Neuronal stem cell (in vitro differentiated cells): Measurements from ENCODE around the gene PCDHB4.
"Not testable (repeated sequence)": the region's sequence is repeated elsewhere in the genome, so short reads cannot be mapped to it uniquely, and the experiment has no call there.

Source experiments
- DNase-seq: peaks from one replicate; pipeline ENCODE4 v3.0.0-alpha.2; 2013; ENCODE audit warnings: low spot score
- H2AFZ ChIP-seq: one replicate; pipeline ENCODE4 v1.6.1; 2013; ENCODE audit warnings: mild to moderate bottlenecking, low read length, inconsistent platforms
- H2AK5ac ChIP-seq: 2 replicates; pipeline ENCODE4 v1.6.1; 2013; ENCODE audit warnings: low read depth, mild to moderate bottlenecking, inconsistent platforms, low read length, moderate library complexity, mixed read lengths
- H2BK120ac ChIP-seq: 2 replicates; pipeline ENCODE4 v1.6.1; 2013; ENCODE audit warnings: low read depth, mild to moderate bottlenecking, inconsistent platforms, low read length, moderate library complexity, mixed read lengths
- H2BK12ac ChIP-seq: one replicate; pipeline ENCODE4 v1.6.1; 2013; ENCODE audit warnings: low read length, inconsistent platforms
- H2BK15ac ChIP-seq: 2 replicates; pipeline ENCODE4 v1.6.1; 2013; ENCODE audit warnings: mild to moderate bottlenecking, low read length, inconsistent platforms, mixed read lengths
- H2BK5ac ChIP-seq: one replicate; pipeline ENCODE4 v1.6.1; 2013; ENCODE audit warnings: inconsistent platforms, mild to moderate bottlenecking, low read length, moderate library complexity
- H3K14ac ChIP-seq: one replicate; pipeline ENCODE4 v1.6.1; 2013; ENCODE audit warnings: low read length, inconsistent platforms
- H3K18ac ChIP-seq: 2 replicates; pipeline ENCODE4 v1.6.1; 2013; ENCODE audit warnings: low read length, inconsistent platforms
- H3K23ac ChIP-seq: 2 replicates; pipeline ENCODE4 v1.6.1; 2013; ENCODE audit warnings: low read depth, mild to moderate bottlenecking, mixed read lengths, low read length, inconsistent platforms; ENCODE audit not compliant: poor library complexity
- H3K27ac ChIP-seq: replicated peaks from 3 replicates; pipeline ENCODE4 v1.5.1; 2013; ENCODE audit warnings: low read length, inconsistent platforms
- H3K27me3 ChIP-seq, 3 experiments: 2 replicates each; pipeline ENCODE4 v1.6.1; 2013; ENCODE audit warnings: low read length in 3 of 3, mild to moderate bottlenecking in 2 of 3, inconsistent platforms in 1 of 3, low read depth in 1 of 3, mixed read lengths in 1 of 3, moderate library complexity in 1 of 3; ENCODE audit not compliant: control insufficient read depth in 3 of 3, insufficient read depth in 3 of 3
- H3K36me3 ChIP-seq, 2 donors: replicated peaks in 1 of 2; 2 replicates each; pipeline ENCODE4 v1.6.1; 2013; ENCODE audit warnings: low read length in 2 of 2; ENCODE audit not compliant: control insufficient read depth in 2 of 2, insufficient read depth in 2 of 2
- H3K4ac ChIP-seq: 2 replicates; pipeline ENCODE4 v1.6.1; 2013; ENCODE audit warnings: inconsistent platforms, mild to moderate bottlenecking, low read length, moderate library complexity
- H3K4me1 ChIP-seq, 2 donors: 1 replicate in 1 of 2; 2 replicates in 1 of 2; pipeline ENCODE4 v1.6.1; 2013; ENCODE audit warnings: low read length in 2 of 2, low read depth in 1 of 2; ENCODE audit not compliant: control insufficient read depth in 2 of 2, insufficient read depth in 1 of 2
- H3K4me2 ChIP-seq: one replicate; pipeline ENCODE4 v1.6.1; 2013; ENCODE audit warnings: mild to moderate bottlenecking, low read length, inconsistent platforms; ENCODE audit not compliant: insufficient read depth, poor library complexity, severe bottlenecking
- H3K4me3 ChIP-seq, 2 donors: 2 replicates each; pipeline ENCODE4 v1.5.1; 2013; ENCODE audit warnings: low read length in 2 of 2, mild to moderate bottlenecking in 2 of 2, inconsistent platforms in 1 of 2, moderate library complexity in 1 of 2
- H3K79me1 ChIP-seq: one replicate; pipeline ENCODE4 v1.6.1; 2013; ENCODE audit warnings: low read depth, mild to moderate bottlenecking, inconsistent platforms, low read length, moderate library complexity
- H3K9ac ChIP-seq: one replicate; pipeline ENCODE4 v1.6.1; 2013; ENCODE audit warnings: mild to moderate bottlenecking, low read depth, low read length, inconsistent platforms; ENCODE audit not compliant: poor library complexity
- H3K9me3 ChIP-seq, 2 donors: replicated peaks in 1 of 2; 2 replicates each; pipeline versions ENCODE3 to v1.6.1; 2013; ENCODE audit warnings: low read length in 2 of 2, mild to moderate bottlenecking in 2 of 2, inconsistent platforms in 1 of 2, low read depth in 1 of 2, mixed read lengths in 1 of 2, moderate library complexity in 1 of 2; ENCODE audit not compliant: control insufficient read depth in 2 of 2, insufficient read depth in 1 of 2
- H4K8ac ChIP-seq: one replicate; pipeline ENCODE4 v1.6.1; 2013; ENCODE audit warnings: low read depth, mild to moderate bottlenecking, inconsistent platforms, low read length, moderate library complexity
- H4K91ac ChIP-seq: one replicate; pipeline ENCODE4 v1.6.1; 2013; ENCODE audit warnings: low read length, low read depth, mild to moderate bottlenecking, inconsistent platforms; ENCODE audit not compliant: poor library complexity
- WGBS, 2 donors: extraction: QIAGEN DNeasy Blood & Tissue Kit; methylation state at CpG; one replicate each; pipeline ENCODE4 v1.1.7; 2013; ENCODE audit warnings: missing lambda C conversion rate in 2 of 2, mixed read lengths in 1 of 2; ENCODE audit not compliant: insufficient read length in 2 of 2, insufficient replicate concordance in 1 of 2; ENCODE audit errors: extremely low coverage in 2 of 2; 5-methylcytosine and 5-hydroxymethylcytosine counted together

Gene PCDHB4

DNA sequence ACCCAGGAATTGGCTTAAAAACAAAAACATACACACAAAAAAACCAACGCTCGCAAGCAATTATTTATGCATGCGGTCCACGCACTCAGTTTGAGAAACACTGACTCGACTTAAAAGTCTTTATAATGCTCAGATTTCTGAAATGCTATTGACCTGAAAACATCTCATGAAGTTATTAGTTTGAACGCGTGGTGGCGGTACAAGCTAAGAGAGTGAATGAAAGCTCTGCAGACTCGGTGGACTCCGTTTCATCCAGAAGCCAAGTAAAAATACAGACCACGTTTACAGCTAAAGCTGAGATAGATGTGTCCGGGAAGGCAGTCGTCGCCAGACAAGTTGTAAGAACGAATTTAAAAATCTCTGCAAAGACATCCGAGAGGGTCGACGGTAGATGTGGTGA lies 28.2 kb downstream of the PCDHB4 start, which contains the start of gene PCDHB6:
Gene PCDHB6 (plus strand): TSS at position 246 of the 400 bp plus-strand sequence. CDS start 201 bp downstream, outside the sequence.
- Histone ChIP-seq H3K4me3 (no peak within 1 kb of the TSS), H3K27me3 (no peaks in the 10 kb centered on the region)
- DNase-seq, result no peak

DNA sequence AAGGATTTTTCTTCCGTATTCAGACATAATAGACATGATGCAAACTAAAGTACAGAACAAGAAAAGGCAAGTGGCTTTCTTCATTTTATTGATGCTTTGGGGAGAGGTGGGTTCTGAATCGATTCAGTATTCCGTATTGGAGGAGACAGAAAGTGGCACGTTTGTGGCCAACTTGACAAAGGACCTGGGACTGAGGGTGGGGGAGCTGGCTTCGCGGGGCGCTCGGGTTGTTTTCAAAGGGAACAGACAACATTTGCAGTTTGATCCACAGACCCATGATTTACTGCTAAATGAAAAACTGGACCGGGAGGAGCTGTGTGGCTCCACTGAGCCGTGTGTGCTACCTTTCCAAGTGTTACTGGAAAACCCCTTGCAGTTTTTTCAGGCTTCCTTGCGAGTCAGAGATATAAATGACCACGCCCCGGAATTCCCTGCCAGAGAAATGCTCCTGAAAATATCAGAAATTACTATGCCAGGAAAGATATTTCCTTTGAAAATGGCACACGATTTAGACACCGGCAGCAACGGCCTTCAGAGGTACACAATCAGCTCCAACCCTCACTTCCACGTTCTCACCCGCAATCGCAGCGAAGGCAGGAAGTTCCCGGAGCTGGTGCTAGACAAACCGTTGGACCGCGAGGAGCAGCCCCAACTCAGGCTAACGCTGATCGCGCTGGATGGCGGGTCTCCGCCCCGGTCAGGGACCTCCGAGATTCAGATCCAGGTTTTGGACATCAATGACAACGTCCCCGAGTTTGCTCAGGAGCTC lies 28.8 kb downstream of the PCDHB4 start:
- DNase-seq, result no peak
- no peak overlapping the region for H3K4me2 ChIP-seq
- no peak overlapping the region for H2AFZ ChIP-seq
- H2AK5ac ChIP-seq, result no peak overlapping the region
- no peak overlapping the region for H3K23ac ChIP-seq
- no peak overlapping the region for H2BK120ac ChIP-seq
- H3K27ac ChIP-seq, result no peak overlapping the region
- H3K9ac ChIP-seq, result no peak overlapping the region
- no peaks in the 10 kb centered on the region for H3K36me3 ChIP-seq
- no peak overlapping the region for H2BK5ac ChIP-seq
- H3K9me3 ChIP-seq, result peaks cover 8 to 9% of the 10 kb centered on the region in 2 donors
- H4K8ac ChIP-seq, result no peak overlapping the region
- no peak overlapping the region for H2BK15ac ChIP-seq
- no peak overlapping the region for H3K4me3 ChIP-seq
- H3K27me3 ChIP-seq, result no peaks in the 10 kb centered on the region
- no peak overlapping the region for H4K91ac ChIP-seq
- H3K4ac ChIP-seq, result no peak overlapping the region
- no CpG with 5 or more reads among the region's 33 CpGs for WGBS, 2 donors
- H3K4me1 ChIP-seq, result no peaks in the 10 kb centered on the region
- no peaks in the 10 kb centered on the region for H3K79me1 ChIP-seq
- no peak overlapping the region for H3K18ac ChIP-seq
- H3K14ac ChIP-seq, result no peak overlapping the region
- no peak overlapping the region for H2BK12ac ChIP-seq

More for the DNA sequence above, 28.2 kb downstream of the PCDHB4 start, which contains the start of gene PCDHB6:
- H3K23ac ChIP-seq, result no peak within 1 kb of the TSS
- no peak within 1 kb of the TSS for H4K8ac ChIP-seq
- no peak within 1 kb of the TSS for H2BK12ac ChIP-seq
- H3K9ac ChIP-seq, result no peak within 1 kb of the TSS
- no peak within 1 kb of the TSS for H3K4me2 ChIP-seq
- no peak within 1 kb of the TSS for H3K18ac ChIP-seq
- no peak within 1 kb of the TSS for H3K27ac ChIP-seq
- no peak within 1 kb of the TSS for H3K4ac ChIP-seq
- no CpG with 5 or more reads among the region's 18 CpGs for WGBS, 2 donors
- no peaks in the 10 kb centered on the region for H3K36me3 ChIP-seq
- H3K79me1 ChIP-seq, result no peaks in the 10 kb centered on the region
- H3K14ac ChIP-seq, result no peak within 1 kb of the TSS
- H2AK5ac ChIP-seq, result no peak within 1 kb of the TSS
- H2BK120ac ChIP-seq, result no peak within 1 kb of the TSS
- peaks cover 8 to 9% of the 10 kb centered on the region in 2 donors for H3K9me3 ChIP-seq
- no peak within 1 kb of the TSS for H2BK5ac ChIP-seq
- H2AFZ ChIP-seq, result no peak within 1 kb of the TSS
- H4K91ac ChIP-seq, result no peak within 1 kb of the TSS
- no peaks in the 10 kb centered on the region for H3K4me1 ChIP-seq
- H2BK15ac ChIP-seq, result no peak within 1 kb of the TSS

DNA sequence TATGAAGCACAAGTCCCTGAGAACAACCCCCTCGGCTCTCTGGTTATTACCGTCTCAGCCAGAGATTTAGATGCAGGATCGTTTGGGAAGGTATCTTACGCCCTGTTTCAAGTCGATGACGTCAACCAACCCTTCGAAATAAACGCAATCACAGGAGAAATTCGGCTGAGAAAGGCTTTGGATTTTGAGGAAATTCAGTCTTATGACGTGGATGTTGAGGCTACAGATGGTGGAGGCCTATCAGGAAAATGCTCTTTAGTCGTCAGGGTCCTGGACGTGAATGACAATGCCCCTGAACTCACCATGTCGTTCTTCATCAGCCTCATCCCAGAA lies 29.3 kb downstream of the PCDHB4 start:
- no CpG with 5 or more reads among the region's 13 CpGs for WGBS, 2 donors
- Histone ChIP-seq H3K4me1 (no peaks in the 10 kb centered on the region), H3K79me1 (no peaks in the 10 kb centered on the region), H4K8ac (no peak overlapping the region), H4K91ac (no peak overlapping the region), H3K4me3 (no peak overlapping the region), H3K4ac (no peak overlapping the region), H2AK5ac (no peak overlapping the region), H2BK15ac (no peak overlapping the region), H3K27ac (no peak overlapping the region), H3K14ac (no peak overlapping the region), H3K18ac (no peak overlapping the region), H2AFZ (no peak overlapping the region), H3K23ac (no peak overlapping the region), H3K9me3 (peaks cover 8 to 11% of the 10 kb centered on the region in 2 donors), H3K27me3 (no peaks in the 10 kb centered on the region), H3K4me2 (no peak overlapping the region), H2BK12ac (no peak overlapping the region), H3K36me3 (no peaks in the 10 kb centered on the region), H2BK5ac (no peak overlapping the region), H3K9ac (no peak overlapping the region), H2BK120ac (no peak overlapping the region)
- no peak for DNase-seq

DNA sequence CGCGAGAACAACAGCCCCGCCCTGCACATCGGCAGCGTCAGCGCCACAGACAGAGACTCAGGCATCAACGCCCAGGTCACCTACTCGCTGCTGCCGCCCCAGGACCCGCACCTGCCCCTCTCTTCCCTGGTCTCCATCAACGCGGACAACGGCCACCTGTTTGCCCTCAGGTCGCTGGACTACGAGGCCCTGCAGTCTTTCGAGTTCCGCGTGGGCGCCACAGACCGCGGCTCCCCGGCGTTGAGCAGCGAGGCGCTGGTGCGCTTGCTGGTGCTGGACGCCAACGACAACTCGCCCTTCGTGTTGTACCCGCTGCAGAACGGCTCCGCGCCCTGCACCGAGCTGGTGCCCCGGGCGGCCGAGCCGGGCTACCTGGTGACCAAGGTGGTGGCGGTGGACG lies 30.0 kb downstream of the PCDHB4 start:
- not testable (repeated sequence) for H3K4me3 ChIP-seq, DNase-seq, H3K79me1 ChIP-seq, H2BK15ac ChIP-seq, H3K23ac ChIP-seq, H2AK5ac ChIP-seq, H3K27ac ChIP-seq, H2BK120ac ChIP-seq, H2AFZ ChIP-seq, H2BK5ac ChIP-seq, H3K14ac ChIP-seq, H3K9ac ChIP-seq, H3K4me2 ChIP-seq, H3K36me3 ChIP-seq, H4K91ac ChIP-seq, H3K4ac ChIP-seq, H2BK12ac ChIP-seq, H3K4me1 ChIP-seq, H4K8ac ChIP-seq, H3K27me3 ChIP-seq, H3K18ac ChIP-seq
- no CpG with 5 or more reads among the region's 41 CpGs for WGBS, 2 donors
- H3K9me3 ChIP-seq, result peaks cover 8 to 14% of the 10 kb centered on the region in 2 donors
